Liver (tissue), 9 donors: ENCODE measurements around the gene BMP8A. TPM values are rescaled to one million over a fixed set of nuclear protein-coding genes. Genes with fewer than 3 reads are reported as not detected.

Experiments
- DNase-seq: peaks from one replicate; pipeline ENCODE4 v3.0.0-alpha.2; 2017; ENCODE audit warnings: low spot score
- H3K27ac ChIP-seq, 2 donors: one replicate each; pipeline ENCODE4 v1.7.0; 2013; ENCODE audit warnings: inconsistent platforms in 2 of 2, low read length in 2 of 2, control low read depth in 1 of 2, low read depth in 1 of 2, mild to moderate bottlenecking in 1 of 2
- H3K27me3 ChIP-seq, 4 donors: one replicate each; pipeline versions ENCODE4 v1.6.1 to v1.7.0; 2013; ENCODE audit warnings: low read length in 3 of 4, inconsistent platforms in 1 of 4, mild to moderate bottlenecking in 1 of 4, moderate library complexity in 1 of 4; ENCODE audit not compliant: control insufficient read depth in 4 of 4, insufficient read depth in 4 of 4
- H3K36me3 ChIP-seq, 4 donors: one replicate each; pipeline versions ENCODE4 v1.6.1 to v1.7.0; 2013; ENCODE audit warnings: low read length in 3 of 4, mild to moderate bottlenecking in 3 of 4, low read depth in 1 of 4, moderate library complexity in 1 of 4; ENCODE audit not compliant: control insufficient read depth in 4 of 4, insufficient read depth in 3 of 4
- H3K4me1 ChIP-seq, 4 donors: one replicate each; pipeline versions ENCODE4 v1.6.1 to v1.7.0; 2013; ENCODE audit warnings: low read length in 3 of 4, mild to moderate bottlenecking in 3 of 4, moderate library complexity in 1 of 4; ENCODE audit not compliant: control insufficient read depth in 4 of 4, insufficient read depth in 4 of 4
- H3K4me3 ChIP-seq, 3 donors: one replicate each; pipeline versions ENCODE4 v1.6.1 to v1.7.0; 2013; ENCODE audit warnings: low read length in 3 of 3, control low read depth in 1 of 3, low read depth in 1 of 3, mild to moderate bottlenecking in 1 of 3
- H3K9ac ChIP-seq, 2 donors: one replicate each; pipeline ENCODE4 v1.7.0; 2013; ENCODE audit warnings: low read length in 2 of 2, mild to moderate bottlenecking in 2 of 2, moderate library complexity in 2 of 2, control low read depth in 1 of 2, low read depth in 1 of 2
- H3K9me3 ChIP-seq, 4 donors: one replicate each; pipeline versions ENCODE4 v1.6.1 to v1.7.0; 2013; ENCODE audit warnings: low read length in 3 of 4; ENCODE audit not compliant: control insufficient read depth in 4 of 4
- EGR1 ChIP-seq, 2 donors: IDR thresholded peaks; 2 replicates each; pipeline ENCODE4 v1.6.1; 2016 to 2018; ENCODE audit warnings: antibody characterized with exemption in 2 of 2, low read depth in 2 of 2
- FOXA1 ChIP-seq: IDR thresholded peaks from 2 replicates; pipeline ENCODE4 v1.6.1; 2016; ENCODE audit warnings: antibody characterized with exemption
- FOXA2 ChIP-seq: IDR thresholded peaks from 2 replicates; pipeline ENCODE4 v1.6.1; 2016; ENCODE audit warnings: antibody characterized with exemption
- GABPA ChIP-seq, 2 donors: IDR thresholded peaks in 1 of 2; conservative IDR thresholded peaks in 1 of 2; 2 replicates each; pipeline ENCODE4 v1.6.1; 2016; ENCODE audit warnings: antibody characterized with exemption in 2 of 2, mild to moderate bottlenecking in 1 of 2, moderate library complexity in 1 of 2
- HNF4A ChIP-seq, 2 donors: conservative IDR thresholded peaks; 2 replicates each; pipeline ENCODE4 v1.6.1; 2016; ENCODE audit warnings: antibody characterized with exemption in 2 of 2, mild to moderate bottlenecking in 2 of 2
- HNF4G ChIP-seq: IDR thresholded peaks from 2 replicates; pipeline ENCODE4 v1.6.1; 2016; ENCODE audit warnings: antibody characterized with exemption
- JUND ChIP-seq, 2 donors: IDR thresholded peaks; 2 replicates each; pipeline ENCODE4 v1.6.1; 2016; ENCODE audit warnings: antibody characterized with exemption in 2 of 2
- MAX ChIP-seq: IDR thresholded peaks from 2 replicates; pipeline ENCODE4 v1.6.1; 2016; ENCODE audit warnings: antibody characterized with exemption
- RAD21 ChIP-seq, 2 donors: IDR thresholded peaks; 2 replicates each; pipeline ENCODE4 v1.6.1; 2016; ENCODE audit warnings: antibody characterized with exemption in 2 of 2, mild to moderate bottlenecking in 2 of 2
- RXRA ChIP-seq, 2 donors: IDR thresholded peaks; 2 replicates each; pipeline ENCODE4 v1.6.1; 2017 to 2018; ENCODE audit warnings: antibody characterized with exemption in 2 of 2, mild to moderate bottlenecking in 1 of 2
- SP1 ChIP-seq: IDR thresholded peaks from 2 replicates; pipeline ENCODE4 v1.6.1; 2018; ENCODE audit warnings: antibody characterized with exemption, mild to moderate bottlenecking
- TAF1 ChIP-seq: conservative IDR thresholded peaks from 2 replicates; pipeline ENCODE4 v1.6.1; 2016; ENCODE audit warnings: antibody characterized with exemption, mild to moderate bottlenecking
- YY1 ChIP-seq: IDR thresholded peaks from 2 replicates; pipeline ENCODE4 v1.6.1; 2016; ENCODE audit warnings: antibody characterized with exemption, mild to moderate bottlenecking
- ZBTB33 ChIP-seq: IDR thresholded peaks from 2 replicates; pipeline ENCODE4 v1.6.1; 2016; ENCODE audit warnings: antibody characterized with exemption
- WGBS: extraction: QIAGEN DNeasy Blood & Tissue Kit; methylation state at CpG from one replicate; pipeline ENCODE4 v1.1.7; 2013; 5-methylcytosine and 5-hydroxymethylcytosine counted together
- polyA plus RNA-seq, 2 donors: library from polyadenylated mRNA; stranded (reverse) in 1 of 2; unstranded in 1 of 2; fragments of 200-250 nt in 1 of 2; fragments of >200 nt in 1 of 2; fragmentation: Nextera tagmentation in 1 of 2; extraction: Ambion mirVana in 1 of 2; gene quantifications; one replicate each; pipeline versions ENCODE4 v1.2.1 to v1.2.3, GENCODE V29; 2013 to 2015
- total RNA-seq, 2 donors: library from RNA; depleted of rRNA; stranded (reverse); fragments of >200 nt; gene quantifications; one replicate each; pipeline ENCODE4 v1.2.3, GENCODE V29; 2014
- donor health status: healthy.
- donor health status: healthy.
- donor health status: healthy.
- donor health status: healthy.
- donor health status: healthy.

BMP8A gene
- total and polyA plus RNA-seq, 4 donors: not detected

- TF ChIP-seq TAF1 (no peak), YY1 (no peak), JUND (IDR thresholded peaks at IDR 0.05) (no peak), HNF4A (conservative IDR thresholded peaks at IDR 0.05) (no peak), FOXA2 (no peak)
Measured at GRCh38 chr1:39567302-39567701, 75.9 kb downstream of the BMP8A start (continued).

- Histone ChIP-seq H3K9ac (no peak overlapping the region), H3K27ac (no peak overlapping the region), H3K4me3 (no peak overlapping the region), H3K36me3 (peaks cover 18 to 90% (median 74%) of the 10 kb centered on the region in 4 donors), H3K9me3 (no peaks in the 10 kb centered on the region), H3K4me1 (peaks cover 3 to 42% (median 36%) of the 10 kb centered on the region in 4 donors), H3K27me3 (no peaks in the 10 kb centered on the region)
- 93% methylated on average over 2 of the region's 2 CpGs for WGBS
- no peak for DNase-seq
- TF ChIP-seq MAX (no peak), ZBTB33 (no peak), FOXA2 (no peak), HNF4G (no peak), SP1 (no peak), HNF4A (conservative IDR thresholded peaks at IDR 0.05) (peak; percentile 51 to 53), TAF1 (no peak), GABPA (IDR thresholded peaks at IDR 0.05 in 1 of 2, conservative IDR thresholded peaks at IDR 0.05 in 1 of 2) (no peak), JUND (IDR thresholded peaks at IDR 0.05) (no peak), RXRA (IDR thresholded peaks at IDR 0.05) (peak; percentile 61 to 73), YY1 (no peak), FOXA1 (no peak)
Measured at GRCh38 chr1:39568208-39568607, 76.8 kb downstream of the BMP8A start.

- H3K9ac ChIP-seq: no peak overlapping the region
- H3K9me3 ChIP-seq: no peaks in the 10 kb centered on the region
- WGBS: 54% methylated on average over 4 of the region's 4 CpGs
- H3K36me3 ChIP-seq: peaks cover 13 to 82% (median 66%) of the 10 kb centered on the region in 4 donors
- no peak for DNase-seq
- no peaks in the 10 kb centered on the region for H3K27me3 ChIP-seq
- H3K27ac ChIP-seq: no peak overlapping the region
- peaks cover 6 to 50% (median 42%) of the 10 kb centered on the region in 4 donors for H3K4me1 ChIP-seq
- H3K4me3 ChIP-seq: no peak overlapping the region
- no peak for TF ChIP-seq RAD21 (IDR thresholded peaks at IDR 0.05)
- no peak for TF ChIP-seq HNF4A (conservative IDR thresholded peaks at IDR 0.05)
- no peak for TF ChIP-seq YY1
- no peak for TF ChIP-seq MAX
- no peak for TF ChIP-seq FOXA2
Measured at GRCh38 chr1:39569034-39569433, 77.6 kb downstream of the BMP8A start.

GRCh38 chr1:39570477-39571177, 79.2 kb downstream of the BMP8A start:
- Histone ChIP-seq H3K27me3 (no peaks in the 10 kb centered on the region), H3K27ac (no peak overlapping the region), H3K4me1 (peaks cover 6 to 65% (median 54%) of the 10 kb centered on the region in 4 donors), H3K36me3 (peaks cover 4 to 67% (median 53%) of the 10 kb centered on the region in 4 donors), H3K9me3 (no peaks in the 10 kb centered on the region), H3K4me3 (no peak overlapping the region), H3K9ac (no peak overlapping the region)
- TF ChIP-seq YY1 (no peak), HNF4A (conservative IDR thresholded peaks at IDR 0.05) (no peak), JUND (IDR thresholded peaks at IDR 0.05) (no peak), EGR1 (IDR thresholded peaks at IDR 0.05; ENCODE audit: low read depth in 2 of 2) (no peak), HNF4G (no peak)
- no peak for DNase-seq
- WGBS: 94% methylated on average over 11 of the region's 11 CpGs
